Sciatic nerve (tissue), 2 donors: ENCODE data around the gene CADM1. TPM values are rescaled to one million over a fixed set of nuclear protein-coding genes. Genes with fewer than 3 reads are reported as not detected.

Source experiments
- ATAC-seq: fragments of 200-7000 bp; cut with Tn5 transposase; one replicate; pipeline ENCODE4 v1.9.1; 2020; ENCODE audit warnings: mild to moderate bottlenecking, moderate library complexity
- DNase-seq: peaks from one replicate; pipeline ENCODE4 v3.0.0-alpha.2; 2020; ENCODE audit warnings: low spot score
- intact Hi-C: fragments of 100-400 bp; cut with DNase I; formaldehyde crosslinking; loops from one replicate; pipeline ENCODE4 v1.14.2; 2022
- total RNA-seq: library from RNA; stranded (reverse); fragmentation: NEBNext Ultra II Directional; extraction: Animal tissue kit (Norgen Biotek cat#: 25700); gene quantifications from one replicate; pipeline ENCODE4 v1.2.1, GENCODE V29; 2021
- donor health status: DM: no; HTN: no; CAD: no.
- donor health status: DM: no; HTN: no; CAD: no.

The CADM1 gene
- total RNA-seq, 1 donor from 2014 or later: 58.7 TPM

DNA sequence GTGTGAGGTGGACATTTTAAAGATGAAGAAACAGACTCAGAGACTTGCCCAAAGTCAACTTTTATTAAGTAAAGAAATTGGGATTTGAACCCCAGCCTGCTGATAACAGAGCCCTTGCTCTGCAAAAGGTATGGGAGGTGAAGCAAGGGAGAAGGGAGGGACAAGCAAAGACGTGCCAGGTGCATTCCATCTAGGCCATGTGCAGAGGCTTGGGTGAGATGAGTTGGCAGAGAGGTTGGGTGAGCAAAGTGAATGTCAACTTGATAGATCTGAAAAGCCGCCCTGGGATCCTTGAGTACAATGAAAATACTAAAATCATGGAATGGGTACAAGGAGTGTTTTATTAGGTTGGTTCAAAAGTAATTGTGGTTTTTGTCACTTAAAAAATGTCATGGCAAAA, 341.3 kb downstream of the CADM1 start:
- no peak for ATAC-seq
- intact Hi-C loops: no loop called here
- no peak for DNase-seq

DNA sequence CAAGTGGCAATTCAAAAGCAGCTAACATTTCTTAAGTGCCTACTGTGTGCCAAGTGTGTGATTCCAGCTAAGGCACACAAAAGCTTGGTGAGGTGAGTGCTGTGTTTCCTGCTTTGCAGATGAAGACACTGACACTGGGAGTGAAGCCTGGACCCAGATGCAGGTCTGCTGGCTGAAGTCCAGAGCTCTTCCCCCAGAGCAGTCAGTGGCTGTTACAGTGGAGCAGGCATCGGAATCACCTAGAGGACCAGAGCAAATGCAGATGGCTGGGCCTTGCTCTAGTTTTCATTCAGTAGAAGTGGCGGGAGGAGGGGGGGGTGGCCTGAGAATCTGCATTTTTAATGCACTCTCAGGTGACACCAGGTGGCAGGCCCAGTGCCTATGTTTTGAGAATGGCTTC, 342.3 kb downstream of the CADM1 start:
- ATAC-seq: no peak
- intact Hi-C loops: no loop called here
- no peak for DNase-seq

DNA sequence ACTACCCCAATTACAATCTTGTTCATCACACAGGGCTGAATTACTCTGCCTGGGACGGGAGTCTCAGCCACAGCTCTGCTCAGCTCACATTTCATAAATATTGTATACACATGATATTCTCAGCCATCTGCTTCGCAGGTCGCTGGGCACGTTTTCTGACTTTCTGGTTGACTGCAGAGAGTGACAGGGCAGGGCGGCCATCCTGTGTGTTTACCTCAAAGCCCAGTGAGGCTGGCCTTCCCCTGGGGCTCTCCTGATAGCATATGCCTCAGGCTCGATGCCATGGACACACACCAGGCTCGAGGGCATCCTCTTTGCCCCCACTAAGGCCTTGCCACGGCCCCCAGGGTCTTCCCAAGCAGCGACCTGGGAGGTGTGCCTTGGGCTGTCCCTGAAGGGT, 345.0 kb downstream of the CADM1 start:
- intact Hi-C loops: no loop called here
- no peak for ATAC-seq
- DNase-seq: no peak

DNA sequence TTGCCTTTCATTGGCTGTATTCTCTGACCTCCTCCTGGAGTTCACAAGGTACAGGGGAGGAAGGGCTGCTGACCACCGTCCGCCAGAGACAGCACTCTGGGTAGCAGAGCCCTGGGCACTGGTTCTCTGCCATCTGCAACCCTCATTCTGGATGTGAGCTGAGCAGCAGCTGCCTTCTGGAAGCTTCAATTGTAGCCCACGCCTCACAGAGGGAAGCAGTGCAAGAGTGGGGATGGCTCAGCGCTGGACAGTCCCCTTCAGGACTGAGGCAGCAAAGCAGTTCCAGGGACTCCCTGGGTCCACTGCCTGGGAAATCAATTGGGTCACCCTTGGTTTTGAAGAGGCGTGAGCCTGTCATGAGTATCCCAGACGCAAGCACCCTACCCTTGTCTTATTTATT, 346.2 kb downstream of the CADM1 start:
- intact Hi-C loops: no loop called here
- ATAC-seq (no peak), DNase-seq (no peak)

DNA sequence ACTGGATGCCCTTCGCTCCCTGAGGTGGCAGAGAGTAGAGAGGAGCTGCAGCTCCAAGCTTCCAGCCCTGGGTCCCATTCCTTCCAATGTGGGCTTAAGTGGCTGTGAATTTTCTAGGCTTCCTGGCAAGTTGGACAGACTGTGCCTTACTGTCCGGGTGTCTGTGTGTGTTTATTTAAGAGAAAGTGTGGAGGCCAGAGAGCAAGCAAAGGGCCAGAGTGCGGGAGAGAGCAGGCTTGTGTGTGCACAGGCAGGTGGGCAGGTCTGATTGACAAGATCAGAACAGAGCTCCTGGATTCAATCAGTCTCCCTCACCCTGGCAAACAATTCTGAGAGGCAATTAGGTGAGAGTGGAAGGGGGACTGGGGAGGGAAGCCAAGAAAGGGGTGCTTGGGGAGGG, 347.0 kb downstream of the CADM1 start:
- intact Hi-C loops: no loop called here
- DNase-seq (no peak), ATAC-seq (no peak)

DNA sequence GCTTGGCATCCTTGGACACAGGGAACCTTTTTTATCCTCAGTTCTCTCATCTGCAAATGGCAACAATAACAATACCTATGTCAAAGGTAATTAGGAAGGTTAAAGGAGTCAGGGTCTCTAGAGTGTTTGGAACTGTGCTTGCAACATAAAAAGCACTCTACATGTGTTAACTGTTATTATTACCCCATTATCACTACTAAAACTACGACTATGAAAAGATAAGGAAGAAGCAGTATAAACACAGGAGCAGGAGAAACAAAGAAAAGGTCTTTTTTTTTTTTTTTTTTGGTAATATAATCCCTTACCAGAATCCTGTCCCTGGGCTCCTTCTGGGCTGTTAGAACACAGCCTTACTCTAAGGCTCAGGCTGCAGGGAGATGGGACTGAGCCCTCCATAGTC, 348.2 kb downstream of the CADM1 start:
- intact Hi-C loops: no loop called here
- ATAC-seq (no peak), DNase-seq (no peak)

DNA sequence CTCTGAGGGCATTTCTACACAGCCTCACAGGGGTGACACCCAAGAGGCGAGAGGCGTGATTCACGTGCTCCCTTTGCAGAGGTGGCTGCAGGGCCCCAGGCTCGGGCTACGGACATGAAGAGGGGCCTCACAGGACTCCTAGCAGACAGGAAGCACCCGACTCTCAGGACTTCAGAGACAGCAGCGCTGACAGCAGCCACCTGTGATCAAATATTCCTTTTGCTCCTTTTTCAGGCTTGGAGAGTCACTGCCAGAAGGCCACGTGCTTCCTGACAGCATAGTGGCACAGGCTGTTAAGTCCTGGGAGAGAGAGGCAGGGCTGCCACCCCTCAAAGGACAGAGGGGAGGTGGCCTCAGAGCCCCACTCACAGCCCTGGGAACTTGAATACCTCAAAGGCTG, 348.9 kb downstream of the CADM1 start:
- DNase-seq: no peak
- ATAC-seq: no peak
- intact Hi-C loops: no loop called here

DNA sequence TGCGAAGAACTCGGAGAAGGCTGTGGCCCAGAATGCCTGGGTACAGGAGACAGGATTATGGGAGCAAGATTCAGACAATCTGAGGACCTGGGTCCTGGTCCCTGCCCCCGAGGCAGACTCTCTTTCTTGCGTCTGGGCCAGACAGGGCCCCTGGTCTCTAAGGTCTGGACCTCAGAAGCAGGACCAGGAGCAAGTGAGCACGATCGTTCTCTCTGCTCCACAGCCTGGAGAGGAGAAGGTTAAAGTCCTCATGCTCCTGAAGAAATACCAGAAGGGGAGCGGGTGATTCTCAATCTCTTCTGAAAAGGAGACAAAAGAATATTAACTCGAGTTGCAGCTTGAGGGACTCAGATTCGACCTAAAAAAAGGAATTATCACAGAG, 349.9 kb downstream of the CADM1 start:
- no peak for DNase-seq
- intact Hi-C loops: no loop called here
- ATAC-seq: no peak

DNA sequence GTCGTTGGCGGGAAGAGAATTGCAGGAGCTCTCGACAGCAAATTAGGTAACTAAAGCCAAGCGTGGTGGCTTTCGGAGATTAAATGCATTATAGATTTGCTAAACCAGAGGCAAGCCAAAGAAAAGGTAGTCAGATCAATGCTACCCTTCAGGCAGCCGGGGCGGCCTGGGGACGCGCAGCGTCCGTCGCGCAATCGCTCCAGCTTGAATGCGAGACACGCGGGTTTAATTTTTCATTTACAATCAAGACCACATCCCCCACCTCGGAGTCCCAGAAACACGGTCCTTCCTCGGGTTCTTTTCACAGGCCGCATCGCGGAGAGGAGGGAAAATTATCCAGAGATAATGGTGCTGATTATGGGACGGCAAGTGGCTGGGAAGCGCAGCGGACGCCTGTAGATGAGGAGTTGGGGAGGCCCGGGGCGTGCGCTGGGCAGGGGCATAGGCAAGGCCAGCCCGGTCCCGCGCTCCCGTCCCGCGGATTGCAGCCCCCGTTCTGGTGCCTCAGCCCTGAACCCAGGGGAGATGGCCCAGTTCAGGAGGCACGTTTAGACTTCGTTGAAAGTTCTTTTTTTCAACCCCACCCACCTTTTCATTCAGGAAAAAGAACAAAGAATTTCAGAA, 350.4 kb downstream of the CADM1 start:
- intact Hi-C loops: no loop called here
- no peak for ATAC-seq
- no peak for DNase-seq

DNA sequence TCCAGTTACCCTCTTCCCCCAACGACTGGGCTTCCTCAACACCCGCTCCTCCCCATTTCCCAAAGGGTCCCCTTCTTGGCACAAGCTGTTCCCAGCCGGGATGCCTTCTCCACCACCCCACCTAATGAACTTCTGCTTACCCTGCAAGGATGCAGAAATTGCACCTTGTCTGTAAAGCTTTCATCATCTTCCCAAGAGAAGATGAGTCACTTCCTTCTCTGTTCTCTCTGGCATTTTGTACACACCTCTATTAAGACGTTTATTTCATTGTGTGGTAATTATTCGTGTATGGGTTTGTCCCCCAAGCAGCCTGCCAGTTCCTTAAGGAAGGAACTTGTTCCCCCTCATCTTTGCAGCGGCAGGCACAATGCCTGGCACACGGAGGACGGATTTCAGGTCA, 351.1 kb downstream of the CADM1 start:
- ATAC-seq: no peak
- no peak for DNase-seq
- intact Hi-C loops: no loop called here

DNA sequence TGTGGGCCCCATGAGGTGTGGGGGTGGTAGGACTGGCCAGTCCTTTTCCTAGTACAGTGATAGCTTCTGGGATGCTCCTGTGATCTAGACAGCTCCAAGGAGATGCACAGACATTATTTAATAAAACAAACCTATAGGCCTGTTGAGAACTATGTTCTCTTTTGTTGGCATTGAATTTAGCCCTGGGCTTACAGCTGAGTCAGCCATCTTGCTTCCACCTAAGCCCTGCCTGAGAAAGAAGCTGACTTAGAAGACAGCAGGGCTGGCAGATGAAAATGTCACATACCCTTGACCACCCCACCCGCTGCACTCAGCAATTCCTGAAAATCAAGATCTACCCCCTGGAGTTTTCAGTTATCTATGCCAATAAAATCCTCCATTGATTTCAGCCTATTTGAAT, 353.2 kb downstream of the CADM1 start:
- intact Hi-C loops: no loop called here
- no peak for ATAC-seq
- no peak for DNase-seq

DNA sequence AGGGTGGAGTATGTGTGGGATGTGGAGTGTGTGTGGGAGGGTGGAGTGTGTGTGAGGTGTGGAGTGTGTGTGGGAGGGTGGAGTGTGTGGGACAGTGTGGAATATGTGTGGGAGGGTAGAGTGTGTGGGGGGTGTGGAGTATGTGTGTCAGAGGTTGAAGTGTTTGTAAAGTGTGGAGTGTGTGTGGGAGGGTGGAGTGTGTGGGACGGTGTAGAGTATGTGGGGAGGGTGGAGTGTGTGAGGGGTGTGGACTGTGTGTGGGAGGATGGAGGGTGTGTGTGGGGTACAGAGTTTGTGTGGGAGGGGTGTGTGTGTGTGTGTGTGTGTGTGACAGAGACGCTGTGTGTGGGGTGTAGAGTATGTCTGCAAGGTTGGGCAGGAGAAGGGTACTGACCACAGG, 355.5 kb downstream of the CADM1 start:
- intact Hi-C loops: no loop called here
- ATAC-seq: peak; percentile 24

DNA sequence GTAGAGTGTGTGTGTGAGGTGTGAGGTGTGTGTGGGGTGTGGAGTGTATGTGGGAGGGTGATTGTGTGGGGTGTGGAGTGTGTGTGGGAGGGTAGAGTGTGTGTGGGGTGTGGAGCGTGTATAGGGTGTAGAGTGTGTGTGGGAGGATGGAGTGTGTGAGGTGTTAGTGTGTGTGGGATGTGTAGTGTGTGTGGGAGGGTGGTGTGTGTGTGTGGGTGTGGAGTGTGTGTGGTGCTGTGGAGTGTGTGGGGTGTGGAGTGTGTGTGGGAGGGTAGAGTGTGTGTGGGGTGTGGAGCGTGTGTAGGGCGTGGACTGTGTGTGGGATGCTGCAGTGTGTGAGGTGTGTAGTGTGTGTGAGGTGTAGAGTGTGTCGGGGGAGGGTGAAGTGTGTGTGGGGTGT, 356.1 kb downstream of the CADM1 start:
- no peak for ATAC-seq
- no peak for DNase-seq
- intact Hi-C loops: no loop called here

More for the DNA sequence above, 355.5 kb downstream of the CADM1 start:
- DNase-seq: no peak

DNA sequence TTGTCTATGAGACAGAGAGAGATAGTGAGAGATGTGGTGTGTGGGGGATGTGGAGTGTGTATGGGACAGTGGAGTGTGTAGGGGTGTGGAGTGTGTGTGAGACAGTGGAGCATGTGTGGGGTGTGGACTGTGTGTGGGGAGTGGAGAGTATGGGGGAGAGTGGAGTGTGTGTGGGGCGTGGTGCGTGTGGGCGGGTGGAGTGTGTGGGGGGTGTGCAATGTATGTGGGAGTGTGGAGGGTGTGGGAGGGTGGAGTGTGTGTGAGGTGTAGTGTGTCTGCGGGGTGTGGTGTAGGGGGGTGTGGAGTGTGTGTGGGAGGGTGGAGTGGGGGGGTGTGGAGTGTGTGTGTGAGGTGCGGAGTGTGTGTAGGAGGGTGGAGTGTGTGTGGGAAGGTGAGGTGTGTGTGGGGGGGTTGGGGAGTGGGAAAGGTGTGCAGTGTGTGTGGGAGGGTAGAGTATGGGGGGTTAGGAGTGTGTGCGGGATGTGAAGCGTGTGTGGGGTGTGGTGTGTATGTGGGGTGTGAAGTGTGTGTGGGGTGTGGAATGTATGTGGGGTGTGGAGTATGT, 356.9 kb downstream of the CADM1 start:
- DNase-seq (no peak), ATAC-seq (no peak)
- intact Hi-C loops: no loop called here

DNA sequence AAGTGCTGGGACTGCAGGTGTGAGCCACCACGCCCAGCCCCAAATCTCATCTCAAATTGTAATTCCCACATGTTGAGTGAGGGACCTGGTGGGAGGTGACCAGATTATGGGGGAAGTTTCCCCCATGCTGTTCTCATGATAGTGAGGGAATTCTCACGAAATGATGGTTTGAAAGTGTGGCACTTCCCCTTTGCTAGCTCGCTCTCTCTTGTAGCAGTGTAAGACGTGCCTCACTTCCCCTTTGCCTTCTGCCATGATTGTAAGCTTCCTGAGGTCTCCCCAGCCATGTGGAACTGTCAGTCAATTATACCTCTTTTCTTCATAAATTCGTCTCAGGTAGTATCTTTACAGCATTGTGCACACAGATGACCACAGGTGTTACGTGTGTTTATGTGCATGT, 357.8 kb downstream of the CADM1 start:
- intact Hi-C loops: no loop called here
- ATAC-seq: no peak
- no peak for DNase-seq

DNA sequence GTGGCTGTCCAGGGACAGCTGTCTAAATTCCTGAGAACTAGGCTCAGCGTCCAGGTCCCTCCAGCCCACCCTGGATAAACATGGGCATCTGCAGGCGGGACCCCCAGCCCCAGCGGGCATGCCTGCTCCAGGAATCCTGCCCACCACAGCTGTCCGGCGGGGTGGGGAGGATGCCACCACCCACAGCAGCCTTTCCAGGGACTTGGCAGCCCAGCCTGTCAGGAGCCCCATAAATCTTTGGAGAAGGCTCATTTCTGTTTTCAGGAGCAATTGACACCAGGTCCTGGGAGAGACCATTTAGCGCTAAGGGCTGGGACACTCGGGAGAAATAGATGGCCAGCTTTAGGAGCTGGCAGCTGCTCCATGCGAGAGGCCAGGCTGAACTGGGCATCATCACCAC, 358.9 kb downstream of the CADM1 start:
- ATAC-seq: no peak
- DNase-seq: no peak
- intact Hi-C loops: no loop called here

DNA sequence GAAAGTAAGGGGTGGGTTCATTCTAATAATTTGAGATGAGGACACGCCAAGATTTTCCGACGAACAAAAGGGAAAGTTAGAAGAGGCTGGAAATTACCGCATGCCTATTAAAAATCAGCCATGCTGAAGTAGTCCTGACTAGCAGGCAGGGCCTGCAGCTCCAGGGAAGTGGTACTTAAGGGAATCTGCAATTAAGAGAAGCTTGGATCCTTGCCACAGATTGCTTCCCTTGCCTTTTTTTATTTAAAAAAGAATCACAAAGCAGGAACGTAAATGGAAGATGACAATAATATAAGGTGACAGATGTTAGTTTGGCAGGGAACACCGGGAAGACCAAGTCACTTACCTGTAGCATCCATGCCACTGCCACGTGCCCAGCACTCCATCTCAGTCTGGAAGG, 359.3 kb downstream of the CADM1 start:
- DNase-seq: no peak
- intact Hi-C loops: no loop called here
- ATAC-seq: no peak

DNA sequence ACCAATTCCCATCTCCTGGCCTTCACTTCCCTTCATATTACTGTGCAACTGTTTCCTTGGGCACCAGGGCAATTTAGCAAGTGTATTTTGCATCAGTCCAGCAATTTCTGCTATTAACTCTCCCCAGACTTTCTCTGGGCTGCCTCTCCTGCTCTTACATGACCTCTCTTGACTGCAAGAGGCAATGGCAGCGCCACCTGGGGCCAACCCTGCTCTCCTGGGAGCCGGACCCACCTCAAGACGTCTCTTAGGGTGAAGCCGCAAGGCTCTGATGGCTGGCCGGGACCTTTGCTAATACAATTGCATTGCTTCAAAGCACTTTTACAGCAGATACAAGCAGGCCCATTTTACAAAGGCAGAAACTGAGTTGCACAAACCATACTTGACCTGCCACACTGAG, 360.2 kb downstream of the CADM1 start:
- intact Hi-C loops: no loop called here
- DNase-seq: no peak
- no peak for ATAC-seq

DNA sequence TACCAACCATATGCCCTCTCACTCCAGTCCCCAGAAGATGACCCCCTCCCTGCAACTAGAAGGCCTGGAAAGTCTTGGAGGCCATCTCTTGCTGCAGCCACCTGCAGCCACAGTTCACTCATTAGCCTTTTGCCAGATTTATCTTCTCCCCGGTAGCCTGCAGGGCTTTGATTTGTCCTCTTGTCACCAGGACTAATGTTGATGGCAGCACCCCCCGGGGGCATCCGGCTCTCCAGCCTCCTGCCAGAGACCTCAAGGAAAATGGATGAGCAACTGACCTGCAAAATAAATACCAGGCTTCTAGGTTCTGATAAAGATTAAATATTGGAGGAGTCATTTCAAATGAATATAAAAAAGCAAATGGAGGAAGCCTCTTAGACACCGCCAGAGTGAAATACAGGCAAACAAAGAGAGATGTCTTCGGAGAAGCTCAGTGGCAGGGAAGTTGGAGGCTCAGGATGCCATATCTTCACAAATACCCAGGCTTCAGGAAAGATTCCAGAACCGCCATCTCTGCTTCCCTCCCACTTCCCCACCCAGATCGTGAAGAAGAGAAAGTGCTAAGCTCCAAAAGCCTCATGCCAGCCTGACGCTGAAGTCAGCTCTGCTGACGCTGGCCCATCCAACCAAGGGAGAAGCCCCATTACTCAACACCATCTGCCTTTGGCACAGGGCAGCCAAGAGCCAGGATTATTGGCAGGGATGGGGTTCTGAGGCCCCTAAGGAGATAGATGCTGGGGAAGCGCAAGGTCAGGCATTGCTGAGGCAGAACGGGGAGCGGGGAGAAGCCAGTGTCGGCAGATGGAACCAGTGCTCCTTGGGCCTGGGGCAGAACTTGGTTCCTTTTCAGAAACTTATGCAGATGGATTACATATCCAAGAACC, 362.7 kb downstream of the CADM1 start:
- no peak for DNase-seq
- intact Hi-C loops: no loop called here
- ATAC-seq: peak; percentile 53

DNA sequence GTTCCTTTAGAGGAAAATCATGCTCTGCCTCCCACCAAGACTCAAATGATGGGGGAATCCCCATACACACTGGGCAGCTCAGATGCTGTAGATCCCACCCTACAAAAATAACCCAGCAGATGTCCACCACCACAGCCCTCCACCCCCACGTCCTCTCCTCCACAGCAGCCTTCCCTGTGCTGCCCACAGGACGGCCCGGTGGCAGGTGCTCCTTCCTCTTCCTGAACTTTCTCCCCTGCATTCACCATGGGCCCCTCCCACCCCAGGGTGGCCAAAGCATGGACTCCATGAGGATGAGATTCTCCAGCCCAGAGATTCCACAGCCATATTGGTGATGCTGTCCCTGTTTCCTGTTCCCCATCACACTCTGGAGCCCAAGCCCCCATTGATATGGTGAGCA, 368.3 kb downstream of the CADM1 start:
- intact Hi-C loops: no loop called here
- DNase-seq: no peak

DNA sequence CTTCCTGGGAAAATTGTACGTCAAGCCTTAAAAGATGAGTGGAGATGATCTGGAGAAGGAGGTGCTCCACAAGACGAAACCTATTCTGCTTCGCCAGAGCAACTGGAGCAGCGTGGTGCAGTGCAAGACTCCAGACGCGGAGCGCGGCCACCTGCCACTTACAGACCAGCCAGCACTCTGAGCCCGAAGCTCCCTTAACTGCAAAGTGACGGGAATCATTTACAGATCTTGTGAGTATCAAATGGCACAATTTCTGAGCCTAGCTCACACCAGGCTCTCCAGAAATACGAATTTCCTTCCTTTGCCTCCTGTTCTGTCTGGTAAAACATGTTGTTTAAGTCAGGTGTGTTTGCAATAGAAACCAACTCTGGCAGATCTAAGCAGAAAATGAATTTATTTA, 369.3 kb downstream of the CADM1 start:
- no peak for ATAC-seq
- no peak for DNase-seq
- intact Hi-C loops: no loop called here

More for the DNA sequence above, 368.3 kb downstream of the CADM1 start:
- no peak for ATAC-seq
